ENCODE results near the gene PEPD.

PEPD gene

DNA sequence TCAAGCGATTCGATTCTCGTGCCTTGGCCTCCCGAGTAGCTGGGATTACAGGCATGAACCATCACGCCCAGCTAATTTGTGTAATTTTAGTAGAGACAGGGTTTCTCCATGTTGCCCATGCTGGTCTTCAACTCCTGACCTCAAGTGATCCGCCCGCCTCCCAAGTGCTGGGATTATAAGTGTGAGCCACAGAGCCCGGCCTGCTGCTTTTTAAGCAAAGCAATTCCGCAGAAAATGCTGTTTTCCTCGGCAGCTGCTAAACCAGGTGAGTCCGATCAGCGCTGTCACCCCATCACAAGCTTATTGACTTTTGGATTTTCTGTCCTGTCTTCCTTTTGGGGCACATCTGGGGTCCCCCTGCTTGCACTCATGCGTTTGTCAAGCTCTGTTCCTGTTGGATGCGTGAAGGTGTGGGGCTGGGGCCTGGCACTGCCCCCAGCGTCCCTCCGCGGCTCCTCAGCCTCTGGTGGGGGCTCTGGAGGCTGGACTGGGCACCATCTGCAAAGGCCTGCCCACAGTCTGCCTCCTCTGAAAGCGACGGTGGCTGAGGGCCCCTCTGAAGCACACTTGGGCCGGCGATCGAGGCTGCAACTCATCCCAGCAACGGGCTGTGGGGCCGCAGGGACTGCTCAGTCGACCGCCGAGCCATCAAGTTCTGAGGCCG, 122.4 kb downstream of the PEPD start:
- no peak overlapping the region for H2AFZ ChIP-seq (ENCODE audit: low read length)
- TF ChIP-seq, protein P1, sequence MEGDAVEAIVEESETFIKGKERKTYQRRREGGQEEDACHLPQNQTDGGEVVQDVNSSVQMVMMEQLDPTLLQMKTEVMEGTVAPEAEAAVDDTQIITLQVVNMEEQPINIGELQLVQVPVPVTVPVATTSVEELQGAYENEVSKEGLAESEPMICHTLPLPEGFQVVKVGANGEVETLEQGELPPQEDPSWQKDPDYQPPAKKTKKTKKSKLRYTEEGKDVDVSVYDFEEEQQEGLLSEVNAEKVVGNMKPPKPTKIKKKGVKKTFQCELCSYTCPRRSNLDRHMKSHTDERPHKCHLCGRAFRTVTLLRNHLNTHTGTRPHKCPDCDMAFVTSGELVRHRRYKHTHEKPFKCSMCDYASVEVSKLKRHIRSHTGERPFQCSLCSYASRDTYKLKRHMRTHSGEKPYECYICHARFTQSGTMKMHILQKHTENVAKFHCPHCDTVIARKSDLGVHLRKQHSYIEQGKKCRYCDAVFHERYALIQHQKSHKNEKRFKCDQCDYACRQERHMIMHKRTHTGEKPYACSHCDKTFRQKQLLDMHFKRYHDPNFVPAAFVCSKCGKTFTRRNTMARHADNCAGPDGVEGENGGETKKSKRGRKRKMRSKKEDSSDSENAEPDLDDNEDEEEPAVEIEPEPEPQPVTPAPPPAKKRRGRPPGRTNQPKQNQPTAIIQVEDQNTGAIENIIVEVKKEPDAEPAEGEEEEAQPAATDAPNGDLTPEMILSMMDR (conservative IDR thresholded peaks at IDR 0.05; ENCODE audit: low read length) = no peak
- TF ChIP-seq EZH2phosphoT487 (IDR thresholded peaks at IDR 0.05; ENCODE audit: borderline replicate concordance) = no peak
- H3F3A ChIP-seq (ENCODE audit: low read depth) = no peaks in the 10 kb centered on the region
- no peaks in the 10 kb centered on the region for H3K9me2 ChIP-seq (replicated peaks; ENCODE audit: low read depth, low read length)
- H3K27me3 ChIP-seq (ENCODE audit: insufficient read depth, low read length, poor library complexity, severe bottlenecking) = no peaks in the 10 kb centered on the region
- H3K79me2 ChIP-seq (ENCODE audit: insufficient read depth, low read length) = no peaks in the 10 kb centered on the region
- no peaks in the 10 kb centered on the region for H4K20me1 ChIP-seq (ENCODE audit: insufficient read depth, low read length, poor library complexity, severe bottlenecking)
- no peak overlapping the region for H3K4me3 ChIP-seq (ENCODE audit: low read length, poor library complexity, severe bottlenecking)
- H3K4me1 ChIP-seq (ENCODE audit: insufficient read depth, low read length, poor library complexity, severe bottlenecking) = no peaks in the 10 kb centered on the region
- H3K9me3 ChIP-seq (ENCODE audit: insufficient read depth, low read depth, low read length) = no peaks in the 10 kb centered on the region
- H3K36me3 ChIP-seq (ENCODE audit: insufficient read depth, low read length) = no peaks in the 10 kb centered on the region
- H3K9ac ChIP-seq (ENCODE audit: low read depth, low read length, poor library complexity, severe bottlenecking) = no peak overlapping the region
- H3K4me2 ChIP-seq (ENCODE audit: low read depth, low read length, poor library complexity, severe bottlenecking) = no peak overlapping the region

DNA sequence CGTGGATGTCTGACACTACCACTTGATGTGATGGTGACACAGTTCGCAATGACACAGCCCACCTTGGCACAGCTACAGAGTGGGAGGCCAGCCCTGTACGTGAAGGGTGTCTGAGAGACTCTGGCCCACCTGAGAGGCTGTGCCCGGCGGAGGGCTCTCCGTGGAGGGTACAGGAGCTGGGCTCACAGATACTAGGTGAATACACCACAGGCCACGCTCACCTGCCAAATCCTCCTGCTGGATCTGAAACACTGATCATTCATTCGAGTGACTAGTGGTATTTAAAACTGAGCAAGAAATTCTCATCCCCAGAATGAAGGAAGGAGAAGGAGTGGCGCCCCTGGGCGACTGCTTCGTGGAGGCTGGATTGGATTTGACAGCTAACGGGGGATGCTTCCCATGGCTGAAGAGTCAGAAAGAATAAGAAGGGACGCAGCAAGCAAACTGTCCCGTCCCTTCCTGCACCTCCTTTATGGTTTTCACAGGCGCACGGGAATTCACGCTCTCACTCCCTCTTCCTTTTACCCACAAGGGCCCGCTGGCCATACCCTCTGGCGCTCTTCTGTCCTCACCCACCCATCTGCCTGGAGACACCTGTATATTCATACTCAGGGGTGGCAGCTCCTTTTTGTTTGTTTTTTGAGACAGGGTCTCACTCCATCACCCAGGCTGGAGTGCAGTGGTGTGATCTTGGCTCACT, 123.1 kb downstream of the PEPD start:
- H3K36me3 ChIP-seq (ENCODE audit: insufficient read depth, low read length) = no peaks in the 10 kb centered on the region
- no peaks in the 10 kb centered on the region for H3K79me2 ChIP-seq (ENCODE audit: insufficient read depth, low read length)
- H3K9ac ChIP-seq (ENCODE audit: low read depth, low read length, poor library complexity, severe bottlenecking) = no peak overlapping the region
- no peak overlapping the region for H3K4me2 ChIP-seq (ENCODE audit: low read depth, low read length, poor library complexity, severe bottlenecking)
- H2AFZ ChIP-seq (ENCODE audit: low read length) = no peak overlapping the region
- H3K9me3 ChIP-seq (ENCODE audit: insufficient read depth, low read depth, low read length) = no peaks in the 10 kb centered on the region
- no peak overlapping the region for H3K4me3 ChIP-seq (ENCODE audit: low read length, poor library complexity, severe bottlenecking)
- no peaks in the 10 kb centered on the region for H3K9me2 ChIP-seq (replicated peaks; ENCODE audit: low read depth, low read length)
- H3F3A ChIP-seq (ENCODE audit: low read depth) = no peaks in the 10 kb centered on the region
- TF ChIP-seq, protein P1 (conservative IDR thresholded peaks at IDR 0.05; ENCODE audit: low read length) = no peak
- no peak for TF ChIP-seq EZH2phosphoT487 (IDR thresholded peaks at IDR 0.05; ENCODE audit: borderline replicate concordance)
- no peaks in the 10 kb centered on the region for H3K4me1 ChIP-seq (ENCODE audit: insufficient read depth, low read length, poor library complexity, severe bottlenecking)
- no peaks in the 10 kb centered on the region for H4K20me1 ChIP-seq (ENCODE audit: insufficient read depth, low read length, poor library complexity, severe bottlenecking)
- no peaks in the 10 kb centered on the region for H3K27me3 ChIP-seq (ENCODE audit: insufficient read depth, low read length, poor library complexity, severe bottlenecking)

DNA sequence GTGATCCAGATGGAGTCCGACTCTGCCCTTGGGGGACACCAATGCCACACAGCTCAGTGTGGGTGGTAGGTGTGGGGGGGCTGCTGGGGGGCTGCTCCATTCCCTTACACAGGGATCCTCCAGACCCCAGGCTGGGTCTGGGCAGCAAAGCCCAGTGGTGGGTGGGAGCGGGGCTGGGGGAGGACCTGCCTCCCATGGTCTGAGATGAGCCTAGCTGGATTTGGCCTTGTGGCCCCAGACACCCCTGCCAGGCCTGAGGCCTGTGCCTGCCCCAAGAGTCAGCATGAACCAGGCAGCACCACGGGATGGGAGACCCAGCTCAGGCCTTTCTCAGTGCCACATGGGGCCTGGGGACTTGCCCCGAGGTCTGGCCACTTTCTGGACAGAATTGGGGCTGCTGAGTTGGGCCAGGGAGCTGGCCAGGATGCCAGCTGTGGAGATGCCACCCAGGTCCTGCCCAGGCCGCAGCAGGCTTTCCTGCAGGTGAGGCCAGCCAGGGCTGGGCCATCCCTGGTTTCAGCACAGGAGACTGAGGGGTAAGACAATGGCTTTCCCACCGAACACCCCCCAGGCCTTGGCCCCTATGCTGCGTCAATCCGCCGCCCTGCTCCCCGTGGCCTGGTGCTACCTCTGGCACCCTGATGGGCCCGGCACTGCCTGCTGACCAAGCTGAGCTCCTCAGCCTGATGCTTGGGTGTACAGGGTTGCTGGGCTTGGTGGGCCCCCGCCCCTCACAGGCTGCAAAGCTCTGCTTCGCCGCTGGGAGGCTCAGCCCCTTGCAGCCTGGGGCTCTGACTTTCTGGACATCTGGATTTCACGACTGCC, 123.8 kb downstream of the PEPD start:
- Histone ChIP-seq H3K9me2 (replicated peaks; ENCODE audit: low read depth, low read length) (no peaks in the 10 kb centered on the region), H3K36me3 (ENCODE audit: insufficient read depth, low read length) (no peaks in the 10 kb centered on the region), H3K4me2 (ENCODE audit: low read depth, low read length, poor library complexity, severe bottlenecking) (no peak overlapping the region), H4K20me1 (ENCODE audit: insufficient read depth, low read length, poor library complexity, severe bottlenecking) (no peaks in the 10 kb centered on the region), H3K9ac (ENCODE audit: low read depth, low read length, poor library complexity, severe bottlenecking) (no peak overlapping the region), H3K4me3 (ENCODE audit: low read length, poor library complexity, severe bottlenecking) (no peak overlapping the region), H3K27me3 (ENCODE audit: insufficient read depth, low read length, poor library complexity, severe bottlenecking) (no peaks in the 10 kb centered on the region), H3K9me3 (ENCODE audit: insufficient read depth, low read depth, low read length) (no peaks in the 10 kb centered on the region), H3F3A (ENCODE audit: low read depth) (no peaks in the 10 kb centered on the region), H3K4me1 (ENCODE audit: insufficient read depth, low read length, poor library complexity, severe bottlenecking) (no peaks in the 10 kb centered on the region), H3K79me2 (ENCODE audit: insufficient read depth, low read length) (no peaks in the 10 kb centered on the region), H2AFZ (ENCODE audit: low read length) (no peak overlapping the region)
- TF ChIP-seq, protein P1 (conservative IDR thresholded peaks at IDR 0.05; ENCODE audit: low read length) = no peak
- no peak for TF ChIP-seq EZH2phosphoT487 (IDR thresholded peaks at IDR 0.05; ENCODE audit: borderline replicate concordance)
